ENCODE measurements around the gene CA9.
A peak's percentile ranks its signal among the peaks of the same experiment; 100 is the strongest.

CA9 gene

DNA sequence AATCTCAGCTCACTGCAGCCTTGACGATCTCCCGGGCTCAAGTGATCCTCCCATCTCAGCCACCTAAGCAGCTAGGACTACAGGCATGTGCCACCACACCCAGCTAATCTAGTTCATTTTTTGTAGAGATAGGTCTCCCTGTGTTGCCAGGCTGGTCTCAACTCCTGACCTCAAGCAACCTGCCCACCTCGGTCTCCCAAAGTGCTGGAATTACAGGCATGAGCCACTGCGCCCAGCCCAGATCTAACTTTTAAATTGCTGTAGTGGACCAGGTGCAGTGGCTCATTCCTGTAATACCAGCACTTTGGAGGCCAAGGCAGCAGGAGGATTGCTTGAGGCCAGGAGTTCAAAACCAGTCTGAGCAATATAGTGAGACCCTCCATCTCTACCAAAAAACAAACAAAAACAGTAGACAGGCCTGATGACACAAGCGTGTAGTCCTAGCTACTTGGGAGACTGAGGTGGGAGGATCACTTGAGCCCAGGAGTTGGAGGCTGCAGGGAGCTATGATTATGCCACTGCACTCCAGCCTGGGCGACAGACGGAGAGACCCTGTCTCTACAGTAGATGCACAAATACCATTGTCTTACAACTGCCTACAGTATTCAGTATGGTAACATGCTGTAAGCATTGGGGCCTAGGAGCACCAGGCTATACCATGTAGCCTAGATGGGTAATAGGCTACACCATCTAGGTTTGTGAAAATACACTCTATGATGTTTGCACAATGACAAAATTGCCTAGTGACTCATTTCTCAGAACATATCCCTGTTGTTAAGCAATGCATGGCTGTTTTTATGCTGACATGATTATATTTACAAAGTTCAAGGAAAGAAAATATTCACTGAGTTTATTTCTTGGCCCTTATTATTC, 21.5 kb upstream of the CA9 start:
- no peak overlapping the region for H3K4me3 ChIP-seq (ENCODE audit: control insufficient read depth in 1 of 7, extremely low read depth in 1 of 7, insufficient read depth in 4 of 7, low read depth in 2 of 7, low read length in 6 of 7)
- no peak overlapping the region for H3K27ac ChIP-seq (ENCODE audit: insufficient read depth in 1 of 2, low read depth in 1 of 2, low read length in 2 of 2, poor library complexity in 1 of 2, severe bottlenecking in 2 of 2)
- no peaks in the 10 kb centered on the region for H3K36me3 ChIP-seq (ENCODE audit: control insufficient read depth in 4 of 4, insufficient read depth in 4 of 4, low read length in 3 of 4)
- H3K27me3 ChIP-seq (replicated peaks in 2 of 5; ENCODE audit: control insufficient read depth in 4 of 5, insufficient read depth in 5 of 5, low read length in 4 of 5) = no peaks in the 10 kb centered on the region
- 98% methylated on average over 4 of the region's 7 CpGs for WGBS (ENCODE audit: insufficient coverage)
- H3K4me1 ChIP-seq (ENCODE audit: control extremely low read depth in 1 of 4, control insufficient read depth in 4 of 4, insufficient read depth in 4 of 4, low read length in 3 of 4) = peaks cover 2 to 51% (median 31%) of the 10 kb centered on the region in 4 experiments
- DNase-seq = no peak
- POLR2A ChIA-PET = interaction anchor here (0.6 kb wide), 1 partner anchor 751 kb away, joined by 3 read pairs; no protein-coding TSS in a partner anchor
- CTCF ChIA-PET = no interaction called here
- no peaks in the 10 kb centered on the region for H3K9me3 ChIP-seq (ENCODE audit: control extremely low read depth in 1 of 5, control insufficient read depth in 4 of 5, insufficient read depth in 2 of 5, low read depth in 1 of 5, low read length in 4 of 5)

DNA sequence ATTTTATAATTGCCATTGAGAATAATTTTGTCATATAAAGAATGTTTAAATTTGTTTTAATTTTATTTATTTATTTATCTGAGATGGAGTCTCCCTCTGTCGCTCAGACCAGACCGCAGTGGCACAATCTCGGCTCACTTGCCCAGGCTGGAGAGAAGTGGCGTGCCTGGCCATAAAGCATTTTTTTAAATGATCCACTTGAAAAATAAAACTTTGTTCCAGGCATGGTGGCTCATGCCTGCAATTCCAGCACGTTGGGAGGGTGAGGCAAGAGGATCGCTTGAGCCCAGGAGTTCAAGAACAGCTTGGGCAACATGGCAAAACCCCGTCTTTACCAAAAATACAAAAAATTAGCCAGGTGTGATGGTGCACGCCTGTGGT, 20.9 kb upstream of the CA9 start:
- Histone ChIP-seq H3K36me3 (ENCODE audit: control insufficient read depth in 4 of 4, insufficient read depth in 4 of 4, low read length in 3 of 4) (no peaks in the 10 kb centered on the region), H3K4me1 (ENCODE audit: control extremely low read depth in 1 of 4, control insufficient read depth in 4 of 4, insufficient read depth in 4 of 4, low read length in 3 of 4) (peaks cover 2 to 51% (median 31%) of the 10 kb centered on the region in 4 experiments), H3K9me3 (ENCODE audit: control extremely low read depth in 1 of 5, control insufficient read depth in 4 of 5, insufficient read depth in 2 of 5, low read depth in 1 of 5, low read length in 4 of 5) (no peaks in the 10 kb centered on the region), H3K27ac (ENCODE audit: insufficient read depth in 1 of 2, low read depth in 1 of 2, low read length in 2 of 2, poor library complexity in 1 of 2, severe bottlenecking in 2 of 2) (no peak overlapping the region), H3K27me3 (replicated peaks in 2 of 5; ENCODE audit: control insufficient read depth in 4 of 5, insufficient read depth in 5 of 5, low read length in 4 of 5) (no peaks in the 10 kb centered on the region), H3K4me3 (ENCODE audit: control insufficient read depth in 1 of 7, extremely low read depth in 1 of 7, insufficient read depth in 4 of 7, low read depth in 2 of 7, low read length in 6 of 7) (no peak overlapping the region)
- CTCF ChIA-PET = no interaction called here
- DNase-seq = no peak
- POLR2A ChIA-PET = interaction anchor here (0.6 kb wide), 1 partner anchor 751 kb away, joined by 3 read pairs; no protein-coding TSS in a partner anchor
- WGBS (ENCODE audit: insufficient coverage) = 97% methylated on average over 7 of the region's 8 CpGs

DNA sequence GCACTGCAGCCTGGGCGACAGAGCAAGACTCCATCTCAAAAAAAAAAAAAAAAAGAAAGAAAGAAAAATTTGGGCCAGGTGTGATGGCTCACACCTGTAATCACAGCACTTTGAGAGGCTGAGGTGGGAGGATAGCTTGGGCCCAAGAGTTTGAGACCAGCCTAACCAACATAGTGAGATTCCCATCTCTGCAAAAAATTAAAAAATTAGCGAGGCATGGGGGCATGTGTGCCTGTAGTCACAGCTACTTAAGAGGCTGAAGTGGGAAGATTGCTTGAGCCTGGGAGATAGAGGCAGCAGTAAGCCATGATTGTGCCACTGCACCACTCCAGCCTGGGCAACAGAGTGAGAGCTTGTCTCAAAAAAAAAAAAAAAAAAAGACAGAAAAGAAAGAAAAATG, 20.1 kb upstream of the CA9 start:
- Histone ChIP-seq H3K27ac (ENCODE audit: insufficient read depth in 1 of 2, low read depth in 1 of 2, low read length in 2 of 2, poor library complexity in 1 of 2, severe bottlenecking in 2 of 2) (no peak overlapping the region), H3K27me3 (replicated peaks in 2 of 5; ENCODE audit: control insufficient read depth in 4 of 5, insufficient read depth in 5 of 5, low read length in 4 of 5) (no peaks in the 10 kb centered on the region), H3K36me3 (ENCODE audit: control insufficient read depth in 4 of 4, insufficient read depth in 4 of 4, low read length in 3 of 4) (no peaks in the 10 kb centered on the region), H3K4me3 (ENCODE audit: control insufficient read depth in 1 of 7, extremely low read depth in 1 of 7, insufficient read depth in 4 of 7, low read depth in 2 of 7, low read length in 6 of 7) (no peak overlapping the region), H3K4me1 (ENCODE audit: control extremely low read depth in 1 of 4, control insufficient read depth in 4 of 4, insufficient read depth in 4 of 4, low read length in 3 of 4) (peaks cover 2 to 45% (median 30%) of the 10 kb centered on the region in 4 experiments), H3K9me3 (ENCODE audit: control extremely low read depth in 1 of 5, control insufficient read depth in 4 of 5, insufficient read depth in 2 of 5, low read depth in 1 of 5, low read length in 4 of 5) (no peaks in the 10 kb centered on the region)
- DNase-seq = no peak
- ChIA-PET POLR2A (no interaction called here), CTCF (interaction anchor here (1.1 kb wide), 1 partner anchor 8 kb away, joined by 4 read pairs; no protein-coding TSS in a partner anchor)
- WGBS (ENCODE audit: insufficient coverage) = 100% methylated on average over 1 of the region's 2 CpGs

DNA sequence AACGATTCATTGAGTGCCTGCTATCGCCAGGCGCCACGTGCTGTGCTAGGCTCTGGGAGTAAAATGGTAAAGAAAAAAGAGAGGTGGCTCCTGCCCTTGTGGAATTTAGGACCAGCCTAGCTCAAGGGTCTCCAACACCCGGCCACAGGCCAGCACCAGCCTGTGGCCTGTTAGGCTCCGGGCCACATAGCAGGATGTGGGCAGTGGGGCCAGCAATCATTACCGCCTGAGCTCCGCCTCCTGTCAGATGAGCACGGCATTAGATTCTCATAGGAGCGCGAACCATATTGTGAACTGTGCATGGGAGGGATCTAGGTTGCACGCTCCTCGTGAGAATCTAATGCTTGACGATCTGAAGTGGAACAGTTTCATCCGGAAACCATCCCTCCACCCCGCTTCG, 17.4 kb upstream of the CA9 start:
- no peaks in the 10 kb centered on the region for H3K27me3 ChIP-seq (replicated peaks in 2 of 5; ENCODE audit: control insufficient read depth in 4 of 5, insufficient read depth in 5 of 5, low read length in 4 of 5)
- no peak overlapping the region for H3K27ac ChIP-seq (ENCODE audit: insufficient read depth in 1 of 2, low read depth in 1 of 2, low read length in 2 of 2, poor library complexity in 1 of 2, severe bottlenecking in 2 of 2)
- peaks cover 8 to 42% (median 28%) of the 10 kb centered on the region in 4 experiments for H3K4me1 ChIP-seq (ENCODE audit: control extremely low read depth in 1 of 4, control insufficient read depth in 4 of 4, insufficient read depth in 4 of 4, low read length in 3 of 4)
- DNase-seq = peak in 1 of 3 donors; percentile 18
- 75% methylated on average over 13 of the region's 17 CpGs for WGBS (ENCODE audit: insufficient coverage)
- ChIA-PET POLR2A (interaction anchor here (2.1 kb wide), 1 partner anchor 9 kb away, joined by 14 read pairs; no protein-coding TSS in a partner anchor), CTCF (interaction anchor here (0.7 to 12.8 kb wide), 9 partner anchors 8 to 177 kb away, joined by 3 to 117 read pairs (median 8); partner anchors contain the start of genes ARHGEF39, CD72, CREB3 and TLN1)
- peaks cover 0 to 12% (median 5%) of the 10 kb centered on the region in 4 experiments for H3K36me3 ChIP-seq (ENCODE audit: control insufficient read depth in 4 of 4, insufficient read depth in 4 of 4, low read length in 3 of 4)
- H3K4me3 ChIP-seq (ENCODE audit: control insufficient read depth in 1 of 7, extremely low read depth in 1 of 7, insufficient read depth in 4 of 7, low read depth in 2 of 7, low read length in 6 of 7) = peak overlapping the region in 1 of 7 experiments; percentile 25
- H3K9me3 ChIP-seq (ENCODE audit: control extremely low read depth in 1 of 5, control insufficient read depth in 4 of 5, insufficient read depth in 2 of 5, low read depth in 1 of 5, low read length in 4 of 5) = no peaks in the 10 kb centered on the region

DNA sequence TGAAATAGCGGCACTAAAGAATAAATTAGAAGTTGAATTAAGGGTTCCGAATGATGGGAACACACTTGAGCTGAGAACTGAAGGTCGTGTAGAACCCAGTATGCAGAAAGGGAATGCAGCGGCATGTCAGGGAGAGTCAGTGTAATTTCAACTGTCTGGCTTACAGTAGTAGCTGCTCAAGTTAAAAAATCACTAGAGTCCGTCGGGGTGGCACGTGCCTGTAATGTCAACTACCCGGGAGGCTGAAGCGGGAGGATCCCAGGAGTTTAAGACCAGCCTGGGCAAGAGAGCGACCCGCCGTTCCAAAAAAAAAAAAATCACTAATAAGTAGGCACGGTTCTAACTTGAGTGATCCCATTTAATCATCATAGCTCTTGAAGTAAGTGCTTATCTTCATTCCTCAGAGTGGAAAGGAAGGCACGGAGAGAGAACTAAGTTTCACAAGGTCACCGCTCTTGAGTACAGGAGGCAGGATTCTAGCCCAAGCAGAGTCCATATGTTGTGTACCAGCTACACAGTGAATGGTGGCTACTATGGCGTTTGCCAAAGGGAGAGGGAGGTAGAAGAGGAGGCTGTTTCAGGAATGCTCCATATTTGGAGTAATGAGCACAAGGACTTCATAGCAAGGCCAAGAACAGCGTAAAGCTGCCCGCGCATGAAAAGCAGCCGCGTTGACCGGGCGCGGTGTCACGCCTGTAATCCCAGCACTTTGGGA, 16.7 kb upstream of the CA9 start:
- CTCF ChIA-PET = interaction anchor here (1.0 to 12.8 kb wide), 12 partner anchors 10 to 178 kb away, joined by 3 to 117 read pairs (median 7); partner anchors contain the start of genes CD72, CREB3 and TLN1

DNA sequence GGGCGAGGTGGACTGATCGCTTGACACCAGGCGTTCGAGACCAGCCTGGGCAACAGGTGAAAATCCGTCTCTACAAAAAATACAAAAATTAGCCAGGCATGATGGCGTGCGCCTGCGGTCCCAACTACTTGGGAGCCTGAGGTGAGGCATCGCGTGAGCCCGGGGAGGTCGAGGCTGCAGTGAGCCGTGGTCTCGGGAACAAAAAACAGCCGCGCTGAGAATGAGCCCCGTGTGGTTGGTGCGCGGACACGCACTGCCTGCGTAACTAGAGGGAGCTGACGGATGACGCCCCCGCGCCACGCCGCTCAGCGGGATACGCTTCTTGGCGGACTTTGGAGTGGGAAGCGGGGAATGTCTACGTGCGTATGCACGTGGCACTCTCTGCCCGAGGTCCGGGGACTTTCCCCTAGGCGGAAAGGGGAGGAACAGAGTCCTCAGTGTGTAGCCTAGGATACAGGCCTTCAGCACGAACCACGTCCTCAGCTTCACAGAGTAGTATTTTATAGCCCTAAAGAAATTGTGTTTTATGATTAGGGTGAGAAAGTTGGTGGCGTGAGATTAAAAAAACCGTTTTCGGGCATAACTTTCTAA, 16.1 kb upstream of the CA9 start, which contains the start of gene RMRP:
Gene RMRP, minus strand, starts transcription at position 474 of the 591 bp plus-strand sequence.
- Histone ChIP-seq H3K27ac (ENCODE audit: insufficient read depth in 1 of 2, low read depth in 1 of 2, low read length in 2 of 2, poor library complexity in 1 of 2, severe bottlenecking in 2 of 2) (peak within 1 kb of the TSS; percentile 100), H3K4me3 (ENCODE audit: control insufficient read depth in 1 of 7, extremely low read depth in 1 of 7, insufficient read depth in 4 of 7, low read depth in 2 of 7, low read length in 6 of 7) (peak within 1 kb of the TSS; percentile 81 to 89 (median 84)), H3K27me3 (replicated peaks in 2 of 5; ENCODE audit: control insufficient read depth in 4 of 5, insufficient read depth in 5 of 5, low read length in 4 of 5) (no peaks in the 10 kb centered on the region), H3K9me3 (ENCODE audit: control extremely low read depth in 1 of 5, control insufficient read depth in 4 of 5, insufficient read depth in 2 of 5, low read depth in 1 of 5, low read length in 4 of 5) (no peaks in the 10 kb centered on the region), H3K4me1 (ENCODE audit: control extremely low read depth in 1 of 4, control insufficient read depth in 4 of 4, insufficient read depth in 4 of 4, low read length in 3 of 4) (peaks cover 11 to 55% (median 40%) of the 10 kb centered on the region in 4 experiments), H3K36me3 (ENCODE audit: control insufficient read depth in 4 of 4, insufficient read depth in 4 of 4, low read length in 3 of 4) (peaks cover 0 to 18% (median 5%) of the 10 kb centered on the region in 4 experiments)
- ChIA-PET CTCF (interaction anchor here (0.5 to 12.8 kb wide), 19 partner anchors 10 to 1302 kb away, joined by 3 to 117 read pairs (median 6); partner anchors contain the start of genes CD72, CREB3, TLN1 and TPM2), POLR2A (interaction anchor here (0.8 to 2.1 kb wide), 5 partner anchors 9 to 71 kb away, joined by 3 to 14 read pairs (median 3); no protein-coding TSS in a partner anchor)
- WGBS (ENCODE audit: insufficient coverage) = 0% methylated on average over 42 of the region's 42 CpGs
- DNase-seq = peak; percentile 95 to 99 (median 96)

More for the DNA sequence above, 16.7 kb upstream of the CA9 start:
- peaks cover 0 to 12% (median 5%) of the 10 kb centered on the region in 4 experiments for H3K36me3 ChIP-seq (ENCODE audit: control insufficient read depth in 4 of 4, insufficient read depth in 4 of 4, low read length in 3 of 4)
- H3K4me3 ChIP-seq (ENCODE audit: control insufficient read depth in 1 of 7, extremely low read depth in 1 of 7, insufficient read depth in 4 of 7, low read depth in 2 of 7, low read length in 6 of 7) = peak overlapping the region in 5 of 7 experiments; percentile 49 to 89 (median 84)
- no peaks in the 10 kb centered on the region for H3K27me3 ChIP-seq (replicated peaks in 2 of 5; ENCODE audit: control insufficient read depth in 4 of 5, insufficient read depth in 5 of 5, low read length in 4 of 5)
- no peaks in the 10 kb centered on the region for H3K9me3 ChIP-seq (ENCODE audit: control extremely low read depth in 1 of 5, control insufficient read depth in 4 of 5, insufficient read depth in 2 of 5, low read depth in 1 of 5, low read length in 4 of 5)
- WGBS (ENCODE audit: insufficient coverage) = 43% methylated on average over 24 of the region's 25 CpGs
- POLR2A ChIA-PET = interaction anchor here (1.1 to 2.1 kb wide), 2 partner anchors 10 to 71 kb away, joined by 4 to 14 read pairs; no protein-coding TSS in a partner anchor
- H3K27ac ChIP-seq (ENCODE audit: insufficient read depth in 1 of 2, low read depth in 1 of 2, low read length in 2 of 2, poor library complexity in 1 of 2, severe bottlenecking in 2 of 2) = peak overlapping the region; percentile 100
- peak in 1 of 3 donors; percentile 28 for DNase-seq
- peaks cover 11 to 49% (median 34%) of the 10 kb centered on the region in 4 experiments for H3K4me1 ChIP-seq (ENCODE audit: control extremely low read depth in 1 of 4, control insufficient read depth in 4 of 4, insufficient read depth in 4 of 4, low read length in 3 of 4)
